SK-N-SH (cell line): Measurements from ENCODE around the gene ANKFN1. TPM values are rescaled to one million over a fixed set of nuclear protein-coding genes. Genes with fewer than 3 reads are reported as not detected.

ENCODE experiments used
- CTCF ChIA-PET: fragments of 300-600, 350-600 bp; formaldehyde crosslinking; extraction: SDS; loops from one replicate; lab custom pipeline; 2021; lab: Yijun Ruan, JAX
- POLR2A ChIA-PET: fragments of 350-600 bp; sonication (Branson Sonifier 250); formaldehyde crosslinking; extraction: SDS; loops from one replicate; lab custom pipeline; 2020; ENCODE audit warnings: antibody characterized with exemption, inconsistent platforms; lab: Yijun Ruan, JAX
- DNase-seq: peaks from one replicate; pipeline ENCODE4 v3.0.0; 2012
- H2AFZ ChIP-seq: fragments of 200-600 bp; sonication (generic); 2 replicates; pipeline ENCODE4 v1.8.1; 2016; ENCODE audit warnings: antibody characterized with exemption, mild to moderate bottlenecking, low read depth
- H3F3A ChIP-seq: fragments of 200-600 bp; sonication (generic); replicated peaks from 2 replicates; pipeline ENCODE3; 2016; ENCODE audit warnings: antibody characterized with exemption, mild to moderate bottlenecking; ENCODE audit not compliant: insufficient read depth
- H3K27ac ChIP-seq, 2 experiments: fragments of 200-500 bp in 1 of 2; fragments of 200-600 bp in 1 of 2; sonication (Bioruptor generic) in 1 of 2; sonication (generic), shearing (Covaris generic) in 1 of 2; 2 replicates each; pipeline versions ENCODE4 v1.5.1 to v1.6.1; 2014 to 2016; ENCODE audit warnings: low read depth in 2 of 2, inconsistent platforms in 1 of 2, low read length in 1 of 2, mild to moderate bottlenecking in 1 of 2, mixed read lengths in 1 of 2
- H3K27me3 ChIP-seq: fragments of 200-600 bp; sonication (generic), shearing (Covaris generic); 2 replicates; pipeline ENCODE4 v1.6.1; 2016; ENCODE audit warnings: mixed run types; ENCODE audit not compliant: insufficient read depth
- H3K36me3 ChIP-seq, 2 experiments: fragments of 200-500 bp in 1 of 2; fragments of 200-600 bp in 1 of 2; sonication (Bioruptor generic) in 1 of 2; sonication (generic) in 1 of 2; replicated peaks in 1 of 2; 2 replicates each; pipeline versions ENCODE3 to v1.5.1; 2014 to 2016; ENCODE audit warnings: low read length in 1 of 2, mild to moderate bottlenecking in 1 of 2; ENCODE audit not compliant: insufficient read depth in 2 of 2, control insufficient read depth in 1 of 2
- H3K4me1 ChIP-seq, 2 experiments: fragments of 200-500 bp in 1 of 2; fragments of 200-600 bp in 1 of 2; sonication (Bioruptor generic) in 1 of 2; sonication (generic), shearing (Covaris generic) in 1 of 2; 2 replicates each; pipeline versions ENCODE4 v1.5.1 to v1.6.1; 2014 to 2016; ENCODE audit warnings: low read depth in 1 of 2, low read length in 1 of 2, mixed run types in 1 of 2; ENCODE audit not compliant: insufficient read depth in 2 of 2, control insufficient read depth in 1 of 2
- H3K4me2 ChIP-seq: fragments of 200-600 bp; sonication (generic), shearing (Covaris generic); 2 replicates; pipeline ENCODE4 v1.6.1; 2017; ENCODE audit warnings: mixed run types
- H3K4me3 ChIP-seq, 2 experiments: fragments of 200-500 bp in 1 of 2; fragments of 200-600 bp in 1 of 2; sonication (Bioruptor generic) in 1 of 2; sonication (generic), shearing (Covaris generic) in 1 of 2; 2 replicates each; pipeline versions ENCODE4 v1.5.1 to v1.8.1; 2014 to 2016; ENCODE audit warnings: low read depth in 2 of 2, inconsistent platforms in 1 of 2, low read length in 1 of 2, mild to moderate bottlenecking in 1 of 2, mixed read lengths in 1 of 2, moderate library complexity in 1 of 2
- H3K79me2 ChIP-seq: fragments of 200-600 bp; sonication (generic); 2 replicates; pipeline ENCODE4 v1.8.1; 2017; ENCODE audit warnings: mild to moderate bottlenecking; ENCODE audit not compliant: insufficient read depth
- H3K9ac ChIP-seq: fragments of 200-600 bp; sonication (generic); 2 replicates; pipeline ENCODE4 v1.6.1; 2017; ENCODE audit warnings: mixed run types
- H3K9me2 ChIP-seq: fragments of 200-600 bp; sonication (generic); 2 replicates; pipeline ENCODE4 v1.6.1; 2017; ENCODE audit warnings: mixed run types
- H3K9me3 ChIP-seq: fragments of 200-600 bp; sonication (generic); 2 replicates; pipeline ENCODE4 v1.6.1; 2017; ENCODE audit warnings: mixed run types, mild to moderate bottlenecking, moderate library complexity
- H4K20me1 ChIP-seq: fragments of 200-600 bp; sonication (generic); 2 replicates; pipeline ENCODE4 v1.6.1; 2017; ENCODE audit warnings: mild to moderate bottlenecking, mixed run types; ENCODE audit not compliant: insufficient read depth
- CTCF ChIP-seq: fragments of 200-600 bp; sonication (generic); IDR thresholded peaks from 2 replicates; pipeline ENCODE4 v1.6.1; 2017; ENCODE audit warnings: antibody characterized with exemption, mild to moderate bottlenecking, moderate library complexity
- ELF1 ChIP-seq: IDR thresholded peaks from 2 replicates; pipeline ENCODE4 v1.4.0; 2012
- EZH2phosphoT487 ChIP-seq: fragments of 200-600 bp; sonication (generic); IDR thresholded peaks from 2 replicates; pipeline ENCODE4 v1.6.1; 2017; ENCODE audit warnings: low read depth, mixed run types, mild to moderate bottlenecking, antibody characterized with exemption, moderate library complexity, borderline replicate concordance
- GABPA ChIP-seq: IDR thresholded peaks from 2 replicates; pipeline ENCODE4 v1.4.0; 2012; ENCODE audit warnings: low read depth, mild to moderate bottlenecking
- JUND ChIP-seq: IDR thresholded peaks from 2 replicates; pipeline ENCODE4 v1.4.0; 2012
- RCOR1 ChIP-seq: fragments of 150-350 bp; IDR thresholded peaks from 2 replicates; pipeline ENCODE4 v1.6.1; 2017; ENCODE audit warnings: antibody characterized with exemption, low read length
- REST ChIP-seq: IDR thresholded peaks from 2 replicates; pipeline ENCODE4 v1.6.1; 2012; ENCODE audit warnings: mild to moderate bottlenecking, low read depth, low read length, moderate library complexity
- RXRA ChIP-seq: IDR thresholded peaks from 2 replicates; pipeline ENCODE4 v1.4.0; 2012; ENCODE audit warnings: low read depth, mild to moderate bottlenecking, borderline replicate concordance
- SIN3A ChIP-seq: IDR thresholded peaks from 2 replicates; pipeline ENCODE4 v1.6.1; 2012; ENCODE audit warnings: low read depth, mild to moderate bottlenecking, low read length, moderate library complexity, borderline replicate concordance
- SMC3 ChIP-seq: IDR thresholded peaks from 2 replicates; pipeline ENCODE4 v1.6.1; 2012; ENCODE audit warnings: low read depth, low read length, improper control_type of control experiment
- USF2 ChIP-seq: fragments of 150-350 bp; IDR thresholded peaks from 2 replicates; pipeline ENCODE4 v1.6.1; 2017; ENCODE audit warnings: antibody characterized with exemption, low read length, low read depth, borderline replicate concordance
- YY1 ChIP-seq: IDR thresholded peaks from 2 replicates; pipeline ENCODE4 v1.4.0; 2012; ENCODE audit warnings: low read depth, mild to moderate bottlenecking
- ZBTB33 ChIP-seq: IDR thresholded peaks from 2 replicates; pipeline ENCODE4 v1.4.0; 2012; ENCODE audit warnings: low read depth, borderline replicate concordance
- WGBS: methylation state at CpG from one replicate; pipeline ENCODE4 v1.1.6; 2017; ENCODE audit warnings: low lambda C conversion rate; 5-methylcytosine and 5-hydroxymethylcytosine counted together
- polyA plus RNA-seq, 3 experiments: library from polyadenylated mRNA; depleted of rRNA; stranded (reverse); fragments of >200 nt; gene quantifications; 2 replicates each; pipeline ENCODE4 v1.2.3, GENCODE V29; 2012

The ANKFN1 gene
- polyA plus RNA-seq, 1 of the 3 experiments (the other 2 are of a cell fraction), result 0.07 TPM

GRCh38 chr17:56532926-56533325 is 379.7 kb downstream of the ANKFN1 start (continued):
- no peak for TF ChIP-seq ZBTB33
- no peak for TF ChIP-seq CTCF
- no peak for TF ChIP-seq GABPA
- no peak for TF ChIP-seq USF2
- no peak for TF ChIP-seq RXRA
- no peak for TF ChIP-seq RCOR1
- no peak for TF ChIP-seq YY1
- no peak for TF ChIP-seq REST
- TF ChIP-seq SMC3, result no peak
- no peak for TF ChIP-seq JUND
- no peak for TF ChIP-seq ELF1
- TF ChIP-seq, all 33 proteins: peak for 0

GRCh38 chr17:56536766-56537165 is 383.5 kb downstream of the ANKFN1 start:
- no peaks in the 10 kb centered on the region for H3K9me2 ChIP-seq
- H3K4me3 ChIP-seq, result no peak overlapping the region
- H3K4me2 ChIP-seq, result no peak overlapping the region
- no peaks in the 10 kb centered on the region for H3K79me2 ChIP-seq
- no peaks in the 10 kb centered on the region for H3K4me1 ChIP-seq
- no peak for TF ChIP-seq SIN3A
- no peak for TF ChIP-seq EZH2phosphoT487
- no peak overlapping the region for H2AFZ ChIP-seq
- H3K27me3 ChIP-seq, result no peaks in the 10 kb centered on the region
- H3F3A ChIP-seq, result no peaks in the 10 kb centered on the region
- 3% methylated on average over 1 of the region's 1 CpG for WGBS
- CTCF ChIA-PET, result interaction anchor here (0.8 to 1.6 kb wide), 3 partner anchors 10 to 55 kb away, joined by 3 to 4 read pairs (median 3); no protein-coding TSS in a partner anchor
- POLR2A ChIA-PET, result no interaction called here
- no peaks in the 10 kb centered on the region for H3K9me3 ChIP-seq
- no peak overlapping the region for H3K9ac ChIP-seq
- no peak overlapping the region for H3K27ac ChIP-seq
- H3K36me3 ChIP-seq, result no peaks in the 10 kb centered on the region
- H4K20me1 ChIP-seq, result no peaks in the 10 kb centered on the region
- DNase-seq, result no peak
